Colonic mucosa (tissue), 4 donors: ENCODE results near the gene MAPK6. TPM values are rescaled to one million over a fixed set of nuclear protein-coding genes. Genes with fewer than 3 reads are reported as not detected.

ENCODE experiments used
- DNase-seq: peaks from one replicate; pipeline ENCODE4 v3.0.0-alpha.2; 2020
- H3K27ac ChIP-seq: fragments of 200-600 bp; one replicate; pipeline ENCODE4 v1.8.0; 2021
- H3K27me3 ChIP-seq: fragments of 200-600 bp; one replicate; pipeline ENCODE4 v1.8.0; 2021
- H3K36me3 ChIP-seq: fragments of 200-600 bp; one replicate; pipeline ENCODE4 v1.8.0; 2021
- H3K4me1 ChIP-seq: fragments of 200-600 bp; one replicate; pipeline ENCODE4 v1.8.0; 2021; ENCODE audit warnings: mild to moderate bottlenecking
- H3K4me3 ChIP-seq: fragments of 200-600 bp; one replicate; pipeline ENCODE4 v1.8.0; 2021
- H3K9ac ChIP-seq, 2 donors: one replicate each; pipeline ENCODE4 v1.7.0; 2013; ENCODE audit warnings: control low read depth in 2 of 2, low read depth in 2 of 2, low read length in 2 of 2
- H3K9me3 ChIP-seq: fragments of 200-600 bp; one replicate; pipeline ENCODE4 v1.8.0; 2021
- intact Hi-C: fragments of 100-400 bp; cut with DNase I; formaldehyde crosslinking; loops from one replicate; pipeline ENCODE4 v1.14.1; 2022
- total RNA-seq, 2 donors: library from RNA; stranded (reverse); fragmentation: NEBNext Ultra II Directional in 1 of 2; extraction: Animal tissue kit (Norgen Biotek cat#: 25700) in 1 of 2; gene quantifications; one replicate each; pipeline ENCODE4 v1.2.1, GENCODE V29; 2021
- TF ChIP-seq, protein P1 (sequence below): fragments of 200-600 bp; IDR thresholded peaks from one replicate; pipeline ENCODE4 v1.8.0; 2022; ENCODE audit warnings: antibody characterized with exemption, mild to moderate bottlenecking
- donor health status: healthy.
- donor health status: DM: no; HTN: no; CAD: no.
- donor health status: DM: no; HTN: no; CAD: no.

MAPK6 gene
- total RNA-seq, 2 donors from 2014 or later = 47.5 to 71.9 TPM

DNA sequence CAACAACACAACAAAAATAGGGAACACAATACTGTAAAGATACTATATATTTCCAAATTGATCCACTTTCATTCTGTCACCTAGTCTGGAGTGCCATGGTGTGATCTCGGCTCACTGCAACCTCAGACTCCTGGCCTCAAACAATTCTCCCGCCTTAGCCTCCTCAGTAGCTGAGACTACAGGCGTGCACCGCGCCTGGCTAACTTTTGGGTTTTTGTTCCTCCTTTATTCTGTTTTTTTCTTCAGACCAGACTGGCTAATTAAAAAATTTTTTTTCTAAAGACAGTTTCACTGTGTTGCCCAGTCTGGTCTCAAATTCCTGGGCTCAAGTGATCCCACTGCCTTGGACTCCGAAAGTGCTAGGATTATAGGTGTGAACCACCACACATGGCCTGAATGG lies 88.2 kb downstream of the MAPK6 start:
- Histone ChIP-seq H3K4me1 (peaks cover 5% of the 10 kb centered on the region), H3K36me3 (no peaks in the 10 kb centered on the region), H3K27me3 (no peaks in the 10 kb centered on the region), H3K9ac (no peak overlapping the region), H3K4me3 (no peak overlapping the region), H3K27ac (no peak overlapping the region), H3K9me3 (no peaks in the 10 kb centered on the region)
- intact Hi-C loops = no loop called here
- TF ChIP-seq, protein P1, sequence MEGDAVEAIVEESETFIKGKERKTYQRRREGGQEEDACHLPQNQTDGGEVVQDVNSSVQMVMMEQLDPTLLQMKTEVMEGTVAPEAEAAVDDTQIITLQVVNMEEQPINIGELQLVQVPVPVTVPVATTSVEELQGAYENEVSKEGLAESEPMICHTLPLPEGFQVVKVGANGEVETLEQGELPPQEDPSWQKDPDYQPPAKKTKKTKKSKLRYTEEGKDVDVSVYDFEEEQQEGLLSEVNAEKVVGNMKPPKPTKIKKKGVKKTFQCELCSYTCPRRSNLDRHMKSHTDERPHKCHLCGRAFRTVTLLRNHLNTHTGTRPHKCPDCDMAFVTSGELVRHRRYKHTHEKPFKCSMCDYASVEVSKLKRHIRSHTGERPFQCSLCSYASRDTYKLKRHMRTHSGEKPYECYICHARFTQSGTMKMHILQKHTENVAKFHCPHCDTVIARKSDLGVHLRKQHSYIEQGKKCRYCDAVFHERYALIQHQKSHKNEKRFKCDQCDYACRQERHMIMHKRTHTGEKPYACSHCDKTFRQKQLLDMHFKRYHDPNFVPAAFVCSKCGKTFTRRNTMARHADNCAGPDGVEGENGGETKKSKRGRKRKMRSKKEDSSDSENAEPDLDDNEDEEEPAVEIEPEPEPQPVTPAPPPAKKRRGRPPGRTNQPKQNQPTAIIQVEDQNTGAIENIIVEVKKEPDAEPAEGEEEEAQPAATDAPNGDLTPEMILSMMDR = no peak
- DNase-seq = no peak

DNA sequence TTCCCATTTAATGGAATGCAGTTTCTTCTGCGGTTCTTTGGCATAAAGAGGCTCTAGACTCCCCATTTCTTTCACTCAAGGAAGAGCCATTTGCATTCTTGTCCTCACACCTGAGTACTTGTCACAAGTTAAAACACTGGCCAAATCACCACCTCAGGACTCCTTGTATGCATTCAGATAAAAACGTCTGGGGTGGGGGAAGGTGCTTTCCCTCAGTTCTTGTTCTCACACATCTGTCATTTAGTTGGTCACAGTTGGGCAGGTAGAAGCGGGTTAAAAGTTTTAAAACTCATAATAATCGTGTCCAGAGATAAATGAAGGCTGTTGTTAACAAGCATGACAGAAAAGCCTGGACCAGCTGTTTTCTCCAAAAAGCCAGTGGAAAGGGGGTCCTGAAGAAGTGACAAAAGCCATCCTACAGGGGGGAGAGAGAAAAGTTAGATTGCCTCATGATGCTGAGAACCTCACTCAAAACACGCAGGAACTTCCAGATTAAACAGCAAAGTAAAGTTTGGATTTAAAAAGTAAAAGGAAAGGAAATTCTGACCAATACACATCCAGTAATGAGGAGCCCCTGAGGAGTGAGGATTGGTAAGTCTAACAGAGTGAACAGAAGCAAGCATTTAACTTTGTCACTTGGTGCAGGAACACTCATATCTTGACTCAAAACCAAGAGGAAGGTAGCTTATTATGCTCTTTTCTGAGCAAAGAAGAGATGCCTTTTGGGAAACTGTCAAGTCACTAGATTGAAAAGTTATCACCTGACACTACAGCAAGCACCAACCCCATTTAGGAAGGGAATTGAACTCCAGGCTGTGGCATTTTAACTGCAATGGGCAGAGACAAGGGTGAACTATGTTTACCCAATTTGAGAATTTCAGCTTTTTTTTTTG lies 90.8 kb downstream of the MAPK6 start:
- Histone ChIP-seq H3K27me3 (no peaks in the 10 kb centered on the region), H3K9me3 (no peaks in the 10 kb centered on the region), H3K27ac (no peak overlapping the region), H3K4me1 (peaks cover 5% of the 10 kb centered on the region), H3K9ac (no peak overlapping the region), H3K4me3 (no peak overlapping the region), H3K36me3 (no peaks in the 10 kb centered on the region)
- intact Hi-C loops = no loop called here
- TF ChIP-seq, protein P1 = no peak
- DNase-seq = no peak

DNA sequence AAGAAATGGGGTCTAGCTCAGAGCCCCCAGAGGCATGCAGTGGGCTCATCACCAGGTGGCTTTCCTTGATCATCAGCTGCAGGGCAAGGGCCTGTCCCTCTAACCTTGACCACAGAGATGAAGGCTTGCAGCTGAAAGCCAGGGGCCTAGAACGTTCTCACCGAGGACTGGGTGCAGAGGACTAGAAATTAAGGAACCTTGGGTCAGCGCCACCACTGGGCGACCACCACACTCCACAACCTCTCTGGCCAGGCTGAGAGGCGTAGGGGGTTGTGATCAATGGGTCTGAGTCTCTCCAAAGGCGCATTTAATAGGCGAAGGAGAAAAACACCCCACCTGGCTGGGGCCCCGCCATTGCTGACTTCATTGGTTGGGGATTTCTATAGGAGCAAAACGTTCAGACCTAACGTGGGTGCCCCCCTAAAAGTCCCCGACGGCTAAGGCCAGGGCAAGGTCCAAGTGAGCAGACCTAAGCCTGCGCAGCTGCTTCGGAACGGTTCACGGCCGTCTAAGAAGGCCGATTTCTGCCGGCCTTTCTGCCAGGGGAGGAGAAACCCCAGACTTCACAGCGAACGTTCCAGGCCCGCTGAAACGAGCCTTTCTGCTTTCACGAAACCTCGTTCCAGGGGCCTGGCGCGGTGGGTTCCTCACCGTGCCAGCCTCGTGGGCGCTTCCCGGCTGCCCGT lies 92.6 kb downstream of the MAPK6 start:
- no peaks in the 10 kb centered on the region for H3K27me3 ChIP-seq
- H3K9ac ChIP-seq = peak overlapping the region; percentile 44 to 51
- no peaks in the 10 kb centered on the region for H3K9me3 ChIP-seq
- TF ChIP-seq, protein P1 = no peak
- intact Hi-C loops = no loop called here
- H3K4me1 ChIP-seq = peaks cover 5% of the 10 kb centered on the region
- no peak for DNase-seq
- no peaks in the 10 kb centered on the region for H3K36me3 ChIP-seq
- H3K27ac ChIP-seq = no peak overlapping the region
- H3K4me3 ChIP-seq = peak overlapping the region; percentile 41

DNA sequence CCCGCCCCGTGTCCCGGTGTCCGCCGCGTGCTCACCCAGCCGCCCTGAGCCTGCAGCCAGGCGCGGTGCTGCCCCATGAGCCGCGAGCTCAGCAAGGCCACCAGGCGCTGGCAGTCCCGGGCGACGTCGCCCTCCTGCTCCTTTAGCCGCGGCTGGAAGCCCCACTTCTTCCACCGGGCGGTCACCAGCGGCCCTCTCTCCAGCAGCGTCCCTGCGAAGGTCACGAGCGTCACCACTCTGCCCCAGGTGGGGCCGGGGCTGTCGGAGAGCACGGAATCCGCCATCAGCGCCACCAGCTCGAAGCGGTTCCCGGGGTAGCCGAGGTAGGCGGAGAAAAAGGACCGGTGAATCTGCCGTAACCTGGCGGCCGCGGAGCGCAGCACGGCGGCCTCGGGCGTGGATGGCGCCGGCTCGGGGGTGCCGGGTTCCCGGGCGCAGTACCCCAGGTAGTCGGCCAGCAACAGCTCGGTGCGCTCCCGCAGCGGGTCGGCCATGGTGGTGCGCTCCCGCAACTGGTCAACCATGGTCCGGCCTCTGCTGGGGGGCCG lies 93.3 kb downstream of the MAPK6 start:
- Histone ChIP-seq H3K27ac (no peak overlapping the region), H3K36me3 (no peaks in the 10 kb centered on the region), H3K27me3 (no peaks in the 10 kb centered on the region), H3K9ac (peak overlapping the region; percentile 44 to 51), H3K4me1 (peaks cover 5% of the 10 kb centered on the region), H3K4me3 (peak overlapping the region; percentile 41), H3K9me3 (no peaks in the 10 kb centered on the region)
- intact Hi-C loops = no loop called here
- TF ChIP-seq, protein P1 = no peak
- DNase-seq = peak; percentile 50

DNA sequence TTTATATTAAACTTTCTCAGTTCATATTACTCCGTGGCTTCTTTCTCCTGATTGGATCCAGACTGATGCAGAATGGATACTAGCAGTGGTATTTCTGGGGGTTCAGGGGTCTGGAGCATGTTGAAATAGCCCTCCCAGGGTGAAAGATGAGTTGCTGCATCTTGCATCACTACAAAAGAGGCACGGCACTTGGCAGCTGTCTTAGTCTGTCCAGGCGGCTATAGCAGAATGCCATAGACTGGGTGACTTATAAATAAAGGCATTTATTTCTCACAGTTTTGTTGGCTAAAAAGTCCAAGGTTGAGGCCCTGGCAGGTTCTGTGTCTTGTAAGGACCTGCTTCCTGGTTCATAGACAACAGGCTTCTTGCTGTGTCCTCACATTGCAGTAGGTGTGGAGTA lies 94.2 kb downstream of the MAPK6 start:
- Histone ChIP-seq H3K27me3 (no peaks in the 10 kb centered on the region), H3K36me3 (no peaks in the 10 kb centered on the region), H3K4me1 (peaks cover 5% of the 10 kb centered on the region), H3K9me3 (no peaks in the 10 kb centered on the region), H3K27ac (no peak overlapping the region), H3K4me3 (no peak overlapping the region), H3K9ac (no peak overlapping the region)
- no peak for DNase-seq
- intact Hi-C loops = no loop called here
- TF ChIP-seq, protein P1 = no peak
